NCI-H524 (cell line): ENCODE data around the gene SYNE1.
"Not testable (repeated sequence)": the region's sequence is repeated elsewhere in the genome, so short reads cannot be mapped to it uniquely, and the experiment has no call there.

ENCODE experiments used
- DNase-seq, 2 experiments: peaks; one replicate each; lab custom pipeline; 2025; lab: John Stamatoyannopoulos, UW

The SYNE1 gene

GRCh38 chr6:152490971-152491378, 146.2 kb downstream of the SYNE1 start:
- DNase-seq = not testable (repeated sequence)

GRCh38 chr6:152484806-152485205, 152.4 kb downstream of the SYNE1 start:
- DNase-seq = no peak

- DNase-seq = no peak
Measured at GRCh38 chr6:152482289-152482688, 154.9 kb downstream of the SYNE1 start.

- DNase-seq = peak in 1 of 2 experiments; percentile 29
Measured at GRCh38 chr6:152478377-152479010, 158.7 kb downstream of the SYNE1 start.

GRCh38 chr6:152474354-152474753, 162.8 kb downstream of the SYNE1 start:
- DNase-seq = no peak

GRCh38 chr6:152472325-152472724, 164.8 kb downstream of the SYNE1 start:
- peak in 1 of 2 experiments; percentile 22 for DNase-seq

GRCh38 chr6:152471456-152472265, 165.5 kb downstream of the SYNE1 start:
- peak; percentile 38 to 45 for DNase-seq

GRCh38 chr6:152463164-152463563, 174.0 kb downstream of the SYNE1 start:
- peak; percentile 70 to 83 for DNase-seq

GRCh38 chr6:152462716-152463115, 174.4 kb downstream of the SYNE1 start:
- peak; percentile 69 to 70 for DNase-seq

- DNase-seq = no peak
Measured at GRCh38 chr6:152461556-152461955, 175.6 kb downstream of the SYNE1 start.

GRCh38 chr6:152458648-152459644, 178.2 kb downstream of the SYNE1 start:
- peak; percentile 73 to 94 for DNase-seq

GRCh38 chr6:152457949-152458624, 179.1 kb downstream of the SYNE1 start:
- DNase-seq = peak; percentile 41 to 67

GRCh38 chr6:152454003-152454402, 183.2 kb downstream of the SYNE1 start:
- DNase-seq = no peak

GRCh38 chr6:152453421-152453820, 183.7 kb downstream of the SYNE1 start:
- peak in 1 of 2 experiments; percentile 33 for DNase-seq

GRCh38 chr6:152452639-152453038, 184.5 kb downstream of the SYNE1 start:
- DNase-seq = no peak

GRCh38 chr6:152450519-152450918, 186.6 kb downstream of the SYNE1 start:
- DNase-seq = no peak

- no peak for DNase-seq
Measured at GRCh38 chr6:152441902-152442301, 195.3 kb downstream of the SYNE1 start.

- DNase-seq = no peak
Measured at GRCh38 chr6:152435816-152436215, 201.3 kb downstream of the SYNE1 start.

- no peak for DNase-seq
Measured at GRCh38 chr6:152432758-152433157, 204.4 kb downstream of the SYNE1 start.

- no peak for DNase-seq
Measured at GRCh38 chr6:152428126-152428525, 209.0 kb downstream of the SYNE1 start.

- DNase-seq = no peak
Measured at GRCh38 chr6:152426276-152426675, 210.9 kb downstream of the SYNE1 start.
